GM12892 (cell line): ENCODE data around the gene KIF9.
A peak's percentile ranks its signal among the peaks of the same experiment; 100 is the strongest.
"Not testable (repeated sequence)": the region's sequence is repeated elsewhere in the genome, so short reads cannot be mapped to it uniquely, and the experiment has no call there.

Experiments used
- DNase-seq: peaks from one replicate; pipeline ENCODE4 v3.0.0; 2011; ENCODE audit not compliant: insufficient read length
- FAIRE-seq: peaks from 2 replicates; lab custom pipeline; 2011; peaks lifted over from hg19 to GRCh38; lab: Jason Lieb, UNC
- POLR2A ChIP-seq: IDR thresholded peaks from 2 replicates; pipeline ENCODE4 v1.6.1; 2011; ENCODE audit warnings: low read depth, low read length, control low read depth
- POLR2AphosphoS5 ChIP-seq: IDR thresholded peaks from 2 replicates; pipeline ENCODE4 v1.6.1; 2011; ENCODE audit warnings: low read depth, low read length, control low read depth
- TAF1 ChIP-seq: IDR thresholded peaks from 2 replicates; pipeline ENCODE4 v1.6.1; 2011; ENCODE audit warnings: low read depth, mild to moderate bottlenecking, control low read depth, low read length, borderline replicate concordance

KIF9 gene

DNA sequence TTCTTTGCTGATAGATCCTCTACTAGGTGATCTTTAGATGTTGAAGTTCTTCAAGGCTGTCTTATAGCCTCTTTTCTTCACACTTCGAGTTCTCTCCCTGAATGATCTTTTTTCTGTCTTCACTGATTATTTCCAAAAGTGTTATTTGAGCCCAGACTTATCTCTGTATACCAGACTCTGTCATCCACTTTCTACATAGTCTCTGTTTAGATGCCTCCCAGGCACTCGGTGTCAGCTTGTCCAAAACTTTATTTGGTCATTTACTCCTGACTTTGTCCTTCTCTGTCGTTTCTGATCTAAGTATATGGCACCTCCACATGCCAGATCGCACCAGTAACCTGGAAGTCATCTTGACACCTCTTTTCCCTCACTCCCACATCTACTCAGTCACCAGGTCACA lies 27.8 kb upstream of the KIF9 start:
- no peak for FAIRE-seq
- TF ChIP-seq POLR2A (no peak), TAF1 (no peak), POLR2AphosphoS5 (no peak)

DNA sequence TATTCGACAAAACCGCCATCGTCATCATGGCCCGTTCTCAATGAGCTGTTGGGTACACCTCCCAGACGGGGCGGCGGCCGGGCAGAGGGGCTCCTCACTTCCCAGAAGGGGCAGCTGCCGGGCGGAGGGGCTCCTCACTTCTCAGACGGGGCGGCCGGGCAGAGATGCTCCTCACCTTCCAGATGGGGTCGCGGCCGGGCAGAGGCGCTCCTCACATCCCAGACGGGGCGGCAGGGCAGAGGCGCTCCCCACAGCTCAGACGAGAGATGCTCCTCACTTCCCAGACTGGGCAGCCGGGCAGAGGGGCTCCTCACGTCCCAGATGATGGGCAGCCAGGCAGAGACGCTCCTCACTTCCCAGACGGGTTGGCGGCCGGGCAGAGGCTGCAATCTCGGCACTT lies 26.6 kb upstream of the KIF9 start:
- not testable (repeated sequence) for FAIRE-seq

More for the DNA sequence above, 27.8 kb upstream of the KIF9 start:
- DNase-seq: no peak

DNA sequence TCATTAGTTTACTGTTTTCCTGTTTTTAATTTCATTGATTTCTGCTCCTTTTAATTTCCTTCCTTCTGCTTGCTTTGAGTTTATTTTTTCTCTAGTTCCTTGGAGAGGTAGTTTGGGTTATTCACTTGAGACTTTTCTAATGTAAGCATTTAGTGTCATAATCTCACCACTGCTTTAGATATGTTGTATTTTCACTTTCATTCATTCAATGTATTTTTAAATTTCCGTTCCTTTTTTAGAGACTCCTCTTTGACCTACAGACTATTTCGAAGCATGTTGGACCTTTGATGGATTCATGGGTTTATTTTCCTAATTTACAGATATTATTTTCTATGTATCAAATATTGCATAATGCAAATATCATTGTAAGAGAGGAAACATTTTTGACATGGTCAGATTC lies 23.4 kb upstream of the KIF9 start:
- DNase-seq (no peak), FAIRE-seq (no peak)
- TF ChIP-seq POLR2AphosphoS5: no peak
- no peak for TF ChIP-seq TAF1
- no peak for TF ChIP-seq POLR2A

More for the DNA sequence above, 26.6 kb upstream of the KIF9 start:
- not testable (repeated sequence) for DNase-seq

DNA sequence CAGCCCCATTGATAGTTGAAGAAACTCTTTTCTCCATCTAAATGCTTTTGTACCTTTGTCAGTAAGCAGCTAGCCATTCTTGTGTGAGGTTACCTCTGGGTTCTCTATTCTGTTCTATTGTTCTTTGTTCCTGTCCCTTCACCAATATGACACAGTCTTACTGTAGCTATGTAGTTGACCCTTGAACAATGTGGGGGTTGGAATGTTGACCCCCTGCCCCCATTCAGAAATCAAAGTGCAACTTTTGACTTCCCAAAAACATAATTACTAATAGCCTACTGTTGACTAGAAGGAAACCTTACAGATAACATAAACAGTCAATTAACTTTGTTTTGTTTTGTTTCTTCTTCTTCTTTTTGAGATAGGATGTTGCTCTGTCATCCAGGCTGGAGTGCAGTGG lies 18.9 kb upstream of the KIF9 start:
- TF ChIP-seq TAF1 (no peak), POLR2A (no peak), POLR2AphosphoS5 (no peak)
- FAIRE-seq (no peak), DNase-seq (no peak)

DNA sequence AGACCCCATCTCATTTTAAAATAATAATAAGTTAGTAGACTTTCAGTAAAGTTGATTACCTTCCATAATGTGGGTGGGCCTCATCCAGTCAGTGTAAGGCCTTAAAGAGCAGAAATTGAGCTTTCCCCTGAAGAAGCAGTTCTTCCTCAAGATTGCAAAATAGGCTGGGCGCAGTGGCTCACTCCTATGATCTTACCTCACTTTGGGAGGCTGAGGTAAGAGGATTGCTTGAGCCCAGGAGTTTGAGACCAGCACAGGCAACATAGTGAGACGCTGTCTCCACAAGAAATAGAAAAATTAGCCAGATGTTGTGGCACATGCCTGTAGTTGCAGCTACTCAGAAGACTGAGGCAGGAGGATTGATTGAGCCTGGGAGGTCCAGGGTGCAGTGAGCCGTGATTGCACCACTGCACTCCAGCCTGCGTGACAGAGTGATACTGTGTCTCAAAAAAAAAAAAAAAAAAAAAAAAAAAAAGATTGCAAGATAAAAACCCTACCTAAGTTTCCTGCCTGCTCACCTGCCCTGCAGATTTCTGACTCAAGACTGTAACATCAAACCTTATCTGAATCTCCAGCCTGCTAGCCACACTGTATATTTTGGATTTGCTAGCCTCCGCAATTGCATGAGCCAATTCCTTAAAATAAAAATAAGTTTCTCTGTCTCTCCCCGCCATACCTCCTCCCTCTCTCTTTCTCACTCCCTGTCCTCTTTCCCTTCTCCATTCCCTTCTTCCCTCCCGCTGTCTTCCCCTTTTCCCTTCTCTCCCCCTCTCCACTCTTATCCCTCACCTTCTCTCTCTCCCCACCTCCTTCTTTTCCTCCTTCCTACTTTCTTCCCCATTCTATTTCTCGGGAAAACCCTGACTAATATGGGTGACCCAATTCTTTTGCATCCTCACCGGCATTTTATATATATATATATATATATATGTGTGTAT lies 17.1 kb upstream of the KIF9 start:
- DNase-seq (no peak), FAIRE-seq (no peak)
- no peak for TF ChIP-seq POLR2A
- TF ChIP-seq TAF1: no peak
- no peak for TF ChIP-seq POLR2AphosphoS5

DNA sequence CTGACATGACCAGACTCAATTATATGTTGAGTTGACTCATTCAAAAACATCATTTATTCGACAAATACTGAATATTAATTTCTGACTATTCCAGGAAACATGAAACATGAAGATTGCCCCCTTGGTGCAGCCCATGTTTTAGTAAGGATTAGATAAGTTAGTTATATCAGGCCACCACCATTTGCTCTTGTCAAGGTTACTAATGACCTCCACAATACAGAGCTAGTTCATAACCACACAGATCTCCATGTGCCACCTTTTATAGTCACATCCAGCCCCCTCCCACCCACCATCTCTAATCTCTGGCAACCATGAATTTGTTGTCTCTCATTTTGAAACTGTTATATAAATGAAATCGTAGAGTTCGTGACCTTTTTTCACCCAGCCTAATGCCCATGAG lies 15.8 kb upstream of the KIF9 start:
- no peak for FAIRE-seq
- no peak for TF ChIP-seq TAF1
- TF ChIP-seq POLR2AphosphoS5: no peak
- no peak for TF ChIP-seq POLR2A
- no peak for DNase-seq

DNA sequence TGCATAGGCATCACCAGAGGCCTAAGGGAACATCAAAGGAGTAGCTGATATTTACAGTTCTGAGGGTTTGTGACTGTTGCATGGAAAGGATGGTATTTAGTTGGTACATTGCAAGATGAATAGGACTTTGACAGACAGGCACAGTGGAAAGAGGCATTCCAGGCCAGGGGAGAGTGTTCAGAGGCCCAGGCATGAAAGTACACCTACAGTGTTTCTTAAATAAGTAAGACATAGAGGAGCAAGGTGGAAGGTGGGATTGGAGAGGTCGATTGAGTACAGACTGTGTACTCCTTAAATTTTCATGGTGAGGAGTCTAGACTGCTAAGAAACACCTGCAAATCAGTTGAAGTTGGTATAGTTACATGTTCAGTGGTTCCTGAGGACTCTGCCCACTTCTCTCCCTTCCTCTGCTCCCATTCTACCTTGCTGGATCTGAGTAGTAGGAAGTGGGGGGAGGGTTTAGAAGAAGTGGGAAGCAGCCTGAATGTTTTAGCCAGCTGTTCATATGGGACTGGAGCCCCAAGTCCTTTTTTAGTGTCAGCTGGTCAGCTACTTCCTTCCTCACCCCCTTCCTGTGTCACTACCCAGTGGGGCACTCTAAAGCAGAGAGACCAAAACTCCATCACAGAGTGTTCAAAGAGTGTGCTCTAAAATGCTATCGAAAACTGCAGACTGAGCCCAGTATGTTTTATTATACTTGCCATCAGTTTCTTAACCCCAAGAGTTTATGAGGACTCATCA lies 14.1 kb upstream of the KIF9 start:
- FAIRE-seq: no peak
- DNase-seq: no peak
- TF ChIP-seq POLR2A: no peak

DNA sequence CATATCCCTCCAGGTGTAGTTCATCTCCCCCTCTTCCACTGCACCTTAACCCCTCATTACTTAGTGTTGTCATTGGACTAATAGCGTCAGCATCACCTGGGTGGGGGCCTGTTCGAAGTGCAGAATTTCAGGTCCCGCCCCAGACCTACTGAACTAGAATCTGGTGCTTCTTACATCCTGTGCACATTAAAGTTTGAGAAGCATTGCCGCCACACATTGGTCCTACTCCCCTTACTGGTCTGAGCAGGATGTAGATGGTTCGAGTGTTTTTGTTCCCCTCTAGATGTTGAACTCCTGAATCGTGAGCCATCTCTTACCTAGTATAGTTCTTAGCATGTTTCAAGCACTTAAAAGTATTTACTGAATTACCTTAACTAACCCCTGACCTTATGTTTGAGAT lies 13.4 kb upstream of the KIF9 start:
- DNase-seq (no peak), FAIRE-seq (peak; percentile 77)
- TF ChIP-seq TAF1 (no peak), POLR2A (no peak), POLR2AphosphoS5 (no peak)

DNA sequence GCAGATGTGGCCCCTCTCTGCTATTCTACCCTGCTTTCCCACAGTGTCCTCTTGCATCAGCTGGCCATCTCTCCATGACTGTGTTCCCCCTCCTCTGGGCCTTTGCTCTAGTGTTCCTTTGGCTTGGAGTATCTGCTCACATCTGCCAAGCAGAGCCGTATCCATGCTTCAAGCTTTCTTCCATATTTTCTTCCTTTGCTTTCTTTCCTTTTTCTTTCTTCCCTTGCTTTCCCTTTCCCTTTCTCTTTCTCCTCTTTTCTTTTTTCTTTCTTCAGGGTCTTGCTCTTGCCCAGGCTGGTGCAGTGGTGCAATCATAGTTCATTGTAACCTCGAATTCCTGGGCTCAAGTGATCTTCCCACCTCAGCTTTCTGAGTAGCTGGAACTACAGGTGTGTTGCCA lies 12.7 kb upstream of the KIF9 start:
- DNase-seq: no peak
- FAIRE-seq: no peak
- TF ChIP-seq POLR2A (no peak), TAF1 (no peak), POLR2AphosphoS5 (no peak)

DNA sequence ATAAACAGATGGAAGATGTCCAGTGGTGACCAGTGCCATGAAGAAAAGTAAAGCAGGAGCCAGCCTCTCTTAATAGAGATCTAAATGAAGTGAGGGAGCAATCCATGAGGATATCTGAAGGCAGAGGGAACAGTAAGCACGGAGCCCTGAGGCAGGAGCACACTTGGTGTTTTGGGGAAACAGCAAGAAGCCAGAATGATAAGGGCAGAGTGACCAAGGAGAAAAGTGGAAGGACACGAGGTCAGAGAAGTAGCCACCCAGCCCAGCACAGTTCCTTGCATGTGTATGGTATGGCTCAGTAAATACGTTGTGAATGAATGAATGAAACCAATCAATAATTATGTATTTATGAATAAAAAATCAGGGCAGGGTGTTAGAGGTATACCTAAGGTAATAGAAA lies 11.8 kb upstream of the KIF9 start:
- FAIRE-seq: no peak
- TF ChIP-seq POLR2AphosphoS5 (no peak), POLR2A (no peak), TAF1 (no peak)

DNA sequence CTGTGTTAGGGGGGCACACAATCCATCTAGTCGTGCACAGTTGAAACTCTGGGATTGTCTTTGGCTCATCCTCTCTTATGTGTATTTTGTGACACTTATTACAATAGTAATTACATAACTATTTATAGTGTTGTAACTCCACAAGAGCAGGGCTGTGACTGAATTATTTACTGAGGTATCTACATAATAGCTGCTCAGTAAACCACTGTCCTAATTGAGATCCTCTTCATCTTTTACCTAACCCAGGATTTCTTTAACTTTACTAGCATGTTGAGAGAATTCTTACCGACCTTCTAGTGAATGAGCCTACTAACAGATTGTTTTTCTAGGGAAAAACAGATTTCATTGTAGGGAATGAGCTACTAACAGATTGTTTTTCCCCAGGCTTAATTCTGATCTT lies 11.2 kb upstream of the KIF9 start:
- FAIRE-seq: no peak
- DNase-seq: no peak
- TF ChIP-seq TAF1: no peak
- no peak for TF ChIP-seq POLR2A
- no peak for TF ChIP-seq POLR2AphosphoS5

More for the DNA sequence above, 11.8 kb upstream of the KIF9 start:
- no peak for DNase-seq

DNA sequence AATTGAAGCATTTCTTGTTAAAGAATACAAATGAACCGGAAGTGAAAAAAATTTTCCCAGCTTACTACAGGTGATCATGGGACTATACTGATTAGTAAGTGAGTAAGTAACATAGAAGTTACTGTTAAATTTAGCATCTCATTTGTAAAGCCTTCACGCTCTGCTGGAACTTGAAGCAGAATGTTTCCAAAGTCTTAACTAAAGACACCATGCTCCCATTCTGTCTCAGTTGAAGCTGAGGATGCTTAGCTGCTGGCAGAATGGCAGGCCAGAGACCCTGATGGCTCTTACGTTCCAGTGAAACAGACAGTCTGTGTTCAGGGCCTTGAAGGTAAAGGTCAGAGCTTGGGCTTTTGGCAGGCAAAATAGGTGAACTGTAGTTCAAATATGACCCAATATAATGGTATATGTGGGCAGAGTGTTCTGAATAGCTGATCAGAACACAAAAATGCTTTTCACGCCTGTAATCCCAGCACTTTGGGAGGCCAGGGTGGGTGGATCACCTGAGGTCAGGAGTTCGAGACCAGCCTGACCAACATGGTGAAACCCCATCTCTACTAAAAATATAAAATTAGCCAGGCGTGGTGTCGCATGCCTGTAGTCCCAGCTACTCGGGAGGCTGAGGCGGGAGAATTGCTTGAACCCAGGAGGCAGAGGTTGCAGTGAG lies 9.3 kb upstream of the KIF9 start:
- not testable (repeated sequence) for DNase-seq
- FAIRE-seq: peak; percentile 17
